ENCODE results near the gene BMS1. TPM values are rescaled to one million over a fixed set of nuclear protein-coding genes. Genes with fewer than 3 reads are reported as not detected.

BMS1 gene
- total and polyA plus RNA-seq, 10 of the 15 experiments (the other 5 are each of a cell fraction or from before 2014, with no cell fraction given) = 7.6 to 33.6 (median 21.0) TPM

DNA sequence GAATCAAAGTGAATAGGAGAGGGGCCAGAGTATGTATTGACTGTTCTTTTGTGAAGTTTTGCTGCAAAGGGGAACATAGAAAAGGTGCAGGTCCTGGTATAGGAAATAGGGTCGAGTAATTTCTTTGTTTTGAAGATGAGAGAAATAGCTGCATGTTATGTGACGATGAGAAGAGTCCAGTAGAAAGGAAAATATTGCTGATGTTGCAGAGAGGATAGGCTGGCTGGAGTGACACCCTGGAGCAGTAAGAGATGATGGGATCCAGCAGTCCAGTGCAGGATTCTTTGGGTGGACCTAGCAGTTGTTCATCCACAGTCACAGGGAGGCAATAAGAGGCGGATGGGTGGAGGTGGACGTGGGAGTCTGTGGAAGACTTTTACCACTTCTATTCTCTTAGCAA is 2.1 kb upstream of the BMS1 start:
- Histone ChIP-seq H3K9me3 (replicated peaks; ENCODE audit: control insufficient read depth, insufficient read depth, low read length) (no peaks in the 10 kb centered on the region), H3K27ac (ENCODE audit: control insufficient read depth, insufficient read depth) (no peak overlapping the region), H4K20me1 (ENCODE audit: control insufficient read depth, insufficient read depth) (no peaks in the 10 kb centered on the region), H3K4me2 (ENCODE audit: control insufficient read depth, insufficient read depth) (no peak overlapping the region), H3K27me3 (replicated peaks in 1 of 2; ENCODE audit: control insufficient read depth in 2 of 2, insufficient read depth in 2 of 2, low read length in 1 of 2) (no peaks in the 10 kb centered on the region), H3K79me2 (ENCODE audit: control insufficient read depth, insufficient read depth, low read length) (peaks cover 12% of the 10 kb centered on the region), H3K4me3 (no peak overlapping the region), H3K9ac (ENCODE audit: control insufficient read depth, insufficient read depth, low read length) (no peak overlapping the region), H3K4me1 (ENCODE audit: control insufficient read depth, insufficient read depth, low read length) (no peaks in the 10 kb centered on the region), H3K36me3 (ENCODE audit: control insufficient read depth in 2 of 2, insufficient read depth in 2 of 2, low read length in 1 of 2) (peaks cover 0 to 3% of the 10 kb centered on the region in 2 experiments; a peak in 2 of 4 replicates), H2AFZ (ENCODE audit: control insufficient read depth, low read depth, low read length) (no peak overlapping the region)
- ChIA-PET RAD21 (ENCODE audit: unreplicated experiment) (no interaction called here), CTCF (no interaction called here), SMC1A (ENCODE audit: uncharacterized antibody, unreplicated experiment) (no interaction called here), POLR2A (no interaction called here)
- intact Hi-C loops (cut with micrococcal nuclease; ENCODE audit: unreplicated experiment) (no loop called here), in situ Hi-C loops (cut with MboI) (loop anchor here (5.0 to 25.0 kb wide), 2 partner anchors 228 to 607 kb away; no protein-coding TSS in a partner anchor)
- DNase-seq (ENCODE audit: low read depth, low spot score) = no peak
- no peak for ATAC-seq
- no TSS peak for BruUV-seq (replicated peaks)
- 74% methylated on average over 4 of the region's 4 CpGs for WGBS (ENCODE audit: insufficient coverage, insufficient replicate concordance, low lambda C conversion rate, missing lambda C conversion rate)
- no peak for FAIRE-seq
- TF ChIP-seq ASH2L (IDR thresholded peaks at IDR 0.05; ENCODE audit: borderline replicate concordance, low read depth) (no peak), YY1 (IDR thresholded peaks at IDR 0.05; ENCODE audit: low read depth, low read length) (no peak), KLF5 (IDR thresholded peaks at IDR 0.05; ENCODE audit: partially characterized antibody) (no peak)
- TF ChIP-seq, protein P1, sequence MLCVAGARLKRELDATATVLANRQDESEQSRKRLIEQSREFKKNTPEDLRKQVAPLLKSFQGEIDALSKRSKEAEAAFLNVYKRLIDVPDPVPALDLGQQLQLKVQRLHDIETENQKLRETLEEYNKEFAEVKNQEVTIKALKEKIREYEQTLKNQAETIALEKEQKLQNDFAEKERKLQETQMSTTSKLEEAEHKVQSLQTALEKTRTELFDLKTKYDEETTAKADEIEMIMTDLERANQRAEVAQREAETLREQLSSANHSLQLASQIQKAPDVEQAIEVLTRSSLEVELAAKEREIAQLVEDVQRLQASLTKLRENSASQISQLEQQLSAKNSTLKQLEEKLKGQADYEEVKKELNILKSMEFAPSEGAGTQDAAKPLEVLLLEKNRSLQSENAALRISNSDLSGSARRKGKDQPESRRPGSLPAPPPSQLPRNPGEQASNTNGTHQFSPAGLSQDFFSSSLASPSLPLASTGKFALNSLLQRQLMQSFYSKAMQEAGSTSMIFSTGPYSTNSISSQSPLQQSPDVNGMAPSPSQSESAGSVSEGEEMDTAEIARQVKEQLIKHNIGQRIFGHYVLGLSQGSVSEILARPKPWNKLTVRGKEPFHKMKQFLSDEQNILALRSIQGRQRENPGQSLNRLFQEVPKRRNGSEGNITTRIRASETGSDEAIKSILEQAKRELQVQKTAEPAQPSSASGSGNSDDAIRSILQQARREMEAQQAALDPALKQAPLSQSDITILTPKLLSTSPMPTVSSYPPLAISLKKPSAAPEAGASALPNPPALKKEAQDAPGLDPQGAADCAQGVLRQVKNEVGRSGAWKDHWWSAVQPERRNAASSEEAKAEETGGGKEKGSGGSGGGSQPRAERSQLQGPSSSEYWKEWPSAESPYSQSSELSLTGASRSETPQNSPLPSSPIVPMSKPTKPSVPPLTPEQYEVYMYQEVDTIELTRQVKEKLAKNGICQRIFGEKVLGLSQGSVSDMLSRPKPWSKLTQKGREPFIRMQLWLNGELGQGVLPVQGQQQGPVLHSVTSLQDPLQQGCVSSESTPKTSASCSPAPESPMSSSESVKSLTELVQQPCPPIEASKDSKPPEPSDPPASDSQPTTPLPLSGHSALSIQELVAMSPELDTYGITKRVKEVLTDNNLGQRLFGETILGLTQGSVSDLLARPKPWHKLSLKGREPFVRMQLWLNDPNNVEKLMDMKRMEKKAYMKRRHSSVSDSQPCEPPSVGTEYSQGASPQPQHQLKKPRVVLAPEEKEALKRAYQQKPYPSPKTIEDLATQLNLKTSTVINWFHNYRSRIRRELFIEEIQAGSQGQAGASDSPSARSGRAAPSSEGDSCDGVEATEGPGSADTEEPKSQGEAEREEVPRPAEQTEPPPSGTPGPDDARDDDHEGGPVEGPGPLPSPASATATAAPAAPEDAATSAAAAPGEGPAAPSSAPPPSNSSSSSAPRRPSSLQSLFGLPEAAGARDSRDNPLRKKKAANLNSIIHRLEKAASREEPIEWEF (IDR thresholded peaks at IDR 0.05; ENCODE audit: insufficient replicate concordance, low read depth, low read length) = no peak
- TF ChIP-seq, protein P2, sequence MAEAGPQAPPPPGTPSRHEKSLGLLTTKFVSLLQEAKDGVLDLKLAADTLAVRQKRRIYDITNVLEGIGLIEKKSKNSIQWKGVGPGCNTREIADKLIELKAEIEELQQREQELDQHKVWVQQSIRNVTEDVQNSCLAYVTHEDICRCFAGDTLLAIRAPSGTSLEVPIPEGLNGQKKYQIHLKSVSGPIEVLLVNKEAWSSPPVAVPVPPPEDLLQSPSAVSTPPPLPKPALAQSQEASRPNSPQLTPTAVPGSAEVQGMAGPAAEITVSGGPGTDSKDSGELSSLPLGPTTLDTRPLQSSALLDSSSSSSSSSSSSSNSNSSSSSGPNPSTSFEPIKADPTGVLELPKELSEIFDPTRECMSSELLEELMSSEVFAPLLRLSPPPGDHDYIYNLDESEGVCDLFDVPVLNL (IDR thresholded peaks at IDR 0.05; ENCODE audit: low read depth, low read length) = no peak
- TF ChIP-seq, protein P3, sequence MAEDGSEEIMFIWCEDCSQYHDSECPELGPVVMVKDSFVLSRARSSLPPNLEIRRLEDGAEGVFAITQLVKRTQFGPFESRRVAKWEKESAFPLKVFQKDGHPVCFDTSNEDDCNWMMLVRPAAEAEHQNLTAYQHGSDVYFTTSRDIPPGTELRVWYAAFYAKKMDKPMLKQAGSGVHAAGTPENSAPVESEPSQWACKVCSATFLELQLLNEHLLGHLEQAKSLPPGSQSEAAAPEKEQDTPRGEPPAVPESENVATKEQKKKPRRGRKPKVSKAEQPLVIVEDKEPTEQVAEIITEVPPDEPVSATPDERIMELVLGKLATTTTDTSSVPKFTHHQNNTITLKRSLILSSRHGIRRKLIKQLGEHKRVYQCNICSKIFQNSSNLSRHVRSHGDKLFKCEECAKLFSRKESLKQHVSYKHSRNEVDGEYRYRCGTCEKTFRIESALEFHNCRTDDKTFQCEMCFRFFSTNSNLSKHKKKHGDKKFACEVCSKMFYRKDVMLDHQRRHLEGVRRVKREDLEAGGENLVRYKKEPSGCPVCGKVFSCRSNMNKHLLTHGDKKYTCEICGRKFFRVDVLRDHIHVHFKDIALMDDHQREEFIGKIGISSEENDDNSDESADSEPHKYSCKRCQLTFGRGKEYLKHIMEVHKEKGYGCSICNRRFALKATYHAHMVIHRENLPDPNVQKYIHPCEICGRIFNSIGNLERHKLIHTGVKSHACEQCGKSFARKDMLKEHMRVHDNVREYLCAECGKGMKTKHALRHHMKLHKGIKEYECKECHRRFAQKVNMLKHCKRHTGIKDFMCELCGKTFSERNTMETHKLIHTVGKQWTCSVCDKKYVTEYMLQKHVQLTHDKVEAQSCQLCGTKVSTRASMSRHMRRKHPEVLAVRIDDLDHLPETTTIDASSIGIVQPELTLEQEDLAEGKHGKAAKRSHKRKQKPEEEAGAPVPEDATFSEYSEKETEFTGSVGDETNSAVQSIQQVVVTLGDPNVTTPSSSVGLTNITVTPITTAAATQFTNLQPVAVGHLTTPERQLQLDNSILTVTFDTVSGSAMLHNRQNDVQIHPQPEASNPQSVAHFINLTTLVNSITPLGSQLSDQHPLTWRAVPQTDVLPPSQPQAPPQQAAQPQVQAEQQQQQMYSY (CRISPR knock-in tag; IDR thresholded peaks at IDR 0.05) = no peak
- TF ChIP-seq, protein P4, sequence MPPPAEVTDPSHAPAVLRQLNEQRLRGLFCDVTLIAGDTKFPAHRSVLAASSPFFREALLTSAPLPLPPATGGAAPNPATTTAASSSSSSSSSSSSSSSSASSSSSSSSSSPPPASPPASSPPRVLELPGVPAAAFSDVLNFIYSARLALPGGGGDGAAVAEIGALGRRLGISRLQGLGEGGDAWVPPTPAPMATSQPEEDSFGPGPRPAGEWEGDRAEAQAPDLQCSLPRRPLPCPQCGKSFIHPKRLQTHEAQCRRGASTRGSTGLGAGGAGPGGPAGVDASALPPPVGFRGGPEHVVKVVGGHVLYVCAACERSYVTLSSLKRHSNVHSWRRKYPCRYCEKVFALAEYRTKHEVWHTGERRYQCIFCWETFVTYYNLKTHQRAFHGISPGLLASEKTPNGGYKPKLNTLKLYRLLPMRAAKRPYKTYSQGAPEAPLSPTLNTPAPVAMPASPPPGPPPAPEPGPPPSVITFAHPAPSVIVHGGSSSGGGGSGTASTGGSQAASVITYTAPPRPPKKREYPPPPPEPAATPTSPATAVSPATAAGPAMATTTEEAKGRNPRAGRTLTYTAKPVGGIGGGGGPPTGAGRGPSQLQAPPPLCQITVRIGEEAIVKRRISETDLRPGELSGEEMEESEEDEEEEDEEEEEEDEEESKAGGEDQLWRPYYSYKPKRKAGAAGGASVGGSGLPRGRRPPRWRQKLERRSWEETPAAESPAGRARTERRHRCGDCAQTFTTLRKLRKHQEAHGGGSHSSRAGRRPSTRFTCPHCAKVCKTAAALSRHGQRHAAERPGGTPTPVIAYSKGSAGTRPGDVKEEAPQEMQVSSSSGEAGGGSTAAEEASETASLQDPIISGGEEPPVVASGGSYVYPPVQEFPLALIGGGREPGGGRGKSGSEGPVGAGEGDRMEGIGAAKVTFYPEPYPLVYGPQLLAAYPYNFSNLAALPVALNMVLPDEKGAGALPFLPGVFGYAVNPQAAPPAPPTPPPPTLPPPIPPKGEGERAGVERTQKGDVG (CRISPR knock-in tag; IDR thresholded peaks at IDR 0.05) = no peak
- TF ChIP-seq, protein P5, sequence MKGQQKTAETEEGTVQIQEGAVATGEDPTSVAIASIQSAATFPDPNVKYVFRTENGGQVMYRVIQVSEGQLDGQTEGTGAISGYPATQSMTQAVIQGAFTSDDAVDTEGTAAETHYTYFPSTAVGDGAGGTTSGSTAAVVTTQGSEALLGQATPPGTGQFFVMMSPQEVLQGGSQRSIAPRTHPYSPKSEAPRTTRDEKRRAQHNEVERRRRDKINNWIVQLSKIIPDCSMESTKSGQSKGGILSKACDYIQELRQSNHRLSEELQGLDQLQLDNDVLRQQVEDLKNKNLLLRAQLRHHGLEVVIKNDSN (IDR thresholded peaks at IDR 0.05; ENCODE audit: borderline replicate concordance, extremely low read length, insufficient read depth, low read depth, low read length) = no peak
